T-helper 17 cell (primary cell): ENCODE measurements around the gene UBXN1. TPM values are rescaled to one million over a fixed set of nuclear protein-coding genes. Genes with fewer than 3 reads are reported as not detected.

Experiments
- ATAC-seq: fragments of 150-1000 bp; cut with Tn5 transposase; 2 replicates; pipeline ENCODE4 v1.10.0; 2021; ENCODE audit warnings: mild to moderate bottlenecking, moderate library complexity
- DNase-seq, 3 donors: peaks; one replicate each; pipeline versions ENCODE4 v3.0.0 to v3.0.0-alpha.2; 2020 to 2021
- H3K9me3 ChIP-seq: one replicate; pipeline ENCODE4 v1.7.0; 2013; ENCODE audit warnings: low read length, mild to moderate bottlenecking; ENCODE audit not compliant: control insufficient read depth, poor library complexity, severe bottlenecking
- H3K27ac Mint-ChIP-seq: one replicate; pipeline ENCODE4 v1.8.0; 2022; ENCODE audit warnings: mild to moderate bottlenecking, moderate library complexity, mixed read lengths
- H3K27me3 Mint-ChIP-seq: one replicate; pipeline ENCODE4 v1.8.0; 2022; ENCODE audit warnings: mixed read lengths
- H3K36me3 Mint-ChIP-seq: one replicate; pipeline ENCODE4 v1.8.0; 2022; ENCODE audit warnings: low read depth, mixed read lengths
- H3K4me1 Mint-ChIP-seq: one replicate; pipeline ENCODE4 v1.8.0; 2022; ENCODE audit warnings: mild to moderate bottlenecking, mixed read lengths
- H3K4me3 Mint-ChIP-seq: one replicate; pipeline ENCODE4 v1.8.0; 2022; ENCODE audit warnings: mild to moderate bottlenecking, moderate library complexity, mixed read lengths
- total RNA-seq, 4 donors: library from RNA in 2 of 4; stranded (reverse) in 2 of 4; gene quantifications; one replicate each; pipeline ENCODE4 v1.2.3 and lab custom pipeline; 2022 to 2026

UBXN1 gene, protein sequence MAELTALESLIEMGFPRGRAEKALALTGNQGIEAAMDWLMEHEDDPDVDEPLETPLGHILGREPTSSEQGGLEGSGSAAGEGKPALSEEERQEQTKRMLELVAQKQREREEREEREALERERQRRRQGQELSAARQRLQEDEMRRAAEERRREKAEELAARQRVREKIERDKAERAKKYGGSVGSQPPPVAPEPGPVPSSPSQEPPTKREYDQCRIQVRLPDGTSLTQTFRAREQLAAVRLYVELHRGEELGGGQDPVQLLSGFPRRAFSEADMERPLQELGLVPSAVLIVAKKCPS
- total RNA-seq (100 to 1,000 TPM; 195 to 203 TPM), total RNA-seq (lab: John Stamatoyannopoulos, UW) (106 to 113 reads per million in 2 donors)

DNA sequence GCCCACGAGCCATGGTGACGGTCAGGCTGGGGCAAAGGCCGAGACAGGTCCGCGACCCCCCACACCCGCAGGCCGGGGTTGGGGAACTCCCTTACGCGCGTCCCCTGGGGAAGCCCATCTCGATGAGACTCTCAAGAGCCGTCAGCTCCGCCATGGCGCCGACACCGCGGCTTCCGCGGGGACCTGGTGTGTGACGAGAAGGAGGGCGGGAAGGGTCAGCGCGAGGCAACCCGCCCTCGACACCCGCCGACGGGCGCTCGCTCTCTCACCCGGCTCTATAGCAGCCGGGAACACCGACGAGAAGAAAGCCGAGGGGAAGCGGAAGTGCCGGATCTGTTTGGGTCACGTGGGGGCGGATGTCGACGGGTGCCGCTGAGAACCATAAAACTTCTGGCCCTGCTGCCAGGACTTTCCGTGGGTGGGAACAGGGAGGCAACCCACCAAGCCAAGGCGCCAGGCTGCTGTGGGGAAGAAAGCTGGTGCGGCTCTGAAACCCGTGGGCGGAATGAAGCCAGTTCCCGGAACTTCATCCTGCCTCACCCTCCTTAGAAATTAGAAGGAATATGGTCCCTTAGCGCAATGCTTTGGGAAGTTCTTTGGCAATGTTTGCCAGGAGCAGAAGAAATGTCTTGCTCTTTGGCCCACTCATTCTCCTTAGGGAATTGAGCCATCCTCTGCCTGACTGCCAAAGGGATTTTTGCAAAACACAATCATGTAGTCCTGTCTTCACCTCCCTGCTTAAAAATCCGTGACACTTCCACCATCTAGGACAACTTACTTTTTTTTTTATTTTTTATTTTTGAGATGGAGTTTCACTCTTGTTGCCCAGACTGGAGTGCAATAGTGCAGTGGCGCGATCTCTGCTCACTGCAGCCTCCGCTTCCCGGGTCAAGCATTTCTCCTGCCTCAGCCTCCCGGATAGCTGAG, at the start of gene UBXN1:
Gene UBXN1 (minus strand): TSS at position 304 of the 927 bp plus-strand sequence. CDS start 150 bp downstream, at position 154.
- no peaks in the 10 kb centered on the region for H3K9me3 ChIP-seq
- H3K27me3 Mint-ChIP-seq = no peaks in the 10 kb centered on the region
- H3K4me3 Mint-ChIP-seq = peak within 1 kb of the TSS; percentile 91
- peaks cover 5% of the 10 kb centered on the region for H3K36me3 Mint-ChIP-seq
- DNase-seq (peak; percentile 64 to 75 (median 69)), ATAC-seq (peak; percentile 84)
- peaks cover 31% of the 10 kb centered on the region for H3K4me1 Mint-ChIP-seq
- peak within 1 kb of the TSS; percentile 97 for H3K27ac Mint-ChIP-seq

- peaks cover 40% of the 10 kb centered on the region for H3K4me1 Mint-ChIP-seq
- H3K4me3 Mint-ChIP-seq = peak within 1 kb of the TSS; percentile 96
Observed at GRCh38 chr11:62728171-62728988, 49.5 kb upstream of the UBXN1 start, which contains the start of gene TTC9C. TTC9C (plus strand) TSS chr11:62728486; CDS start chr11:62728849, 363 bp downstream.

DNA sequence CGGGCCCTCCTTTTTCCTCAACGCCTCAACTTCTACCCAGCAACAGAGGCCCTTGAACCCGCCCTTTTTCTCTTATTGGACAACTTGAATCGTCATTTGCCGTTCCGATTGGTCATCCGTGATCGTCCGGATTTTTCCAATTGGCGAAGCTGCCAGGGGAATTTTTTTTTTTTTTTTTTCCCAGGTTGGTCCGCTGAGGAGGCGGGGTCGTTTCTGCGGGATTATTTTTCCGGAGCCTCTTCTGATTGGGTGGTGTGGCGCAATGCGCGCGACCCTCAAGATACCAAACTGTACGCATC, 48.9 kb upstream of the UBXN1 start:
- ATAC-seq (peak; percentile 67), DNase-seq (peak; percentile 60 to 77 (median 70))
- H3K27ac Mint-ChIP-seq = peak overlapping the region; percentile 98
- H3K4me3 Mint-ChIP-seq = peak overlapping the region; percentile 96
- H3K36me3 Mint-ChIP-seq = peaks cover 7% of the 10 kb centered on the region
- H3K9me3 ChIP-seq = no peaks in the 10 kb centered on the region
- H3K27me3 Mint-ChIP-seq = no peaks in the 10 kb centered on the region
- H3K4me1 Mint-ChIP-seq = peaks cover 35% of the 10 kb centered on the region

More at GRCh38 chr11:62728171-62728988, 49.5 kb upstream of the UBXN1 start, which contains the start of gene TTC9C:
- no peaks in the 10 kb centered on the region for H3K9me3 ChIP-seq
- DNase-seq (peak; percentile 65 to 73 (median 73)), ATAC-seq (peak; percentile 43)
- Mint-ChIP-seq H3K36me3 (peaks cover 7% of the 10 kb centered on the region), H3K27ac (peak within 1 kb of the TSS; percentile 98), H3K27me3 (no peaks in the 10 kb centered on the region)

DNA sequence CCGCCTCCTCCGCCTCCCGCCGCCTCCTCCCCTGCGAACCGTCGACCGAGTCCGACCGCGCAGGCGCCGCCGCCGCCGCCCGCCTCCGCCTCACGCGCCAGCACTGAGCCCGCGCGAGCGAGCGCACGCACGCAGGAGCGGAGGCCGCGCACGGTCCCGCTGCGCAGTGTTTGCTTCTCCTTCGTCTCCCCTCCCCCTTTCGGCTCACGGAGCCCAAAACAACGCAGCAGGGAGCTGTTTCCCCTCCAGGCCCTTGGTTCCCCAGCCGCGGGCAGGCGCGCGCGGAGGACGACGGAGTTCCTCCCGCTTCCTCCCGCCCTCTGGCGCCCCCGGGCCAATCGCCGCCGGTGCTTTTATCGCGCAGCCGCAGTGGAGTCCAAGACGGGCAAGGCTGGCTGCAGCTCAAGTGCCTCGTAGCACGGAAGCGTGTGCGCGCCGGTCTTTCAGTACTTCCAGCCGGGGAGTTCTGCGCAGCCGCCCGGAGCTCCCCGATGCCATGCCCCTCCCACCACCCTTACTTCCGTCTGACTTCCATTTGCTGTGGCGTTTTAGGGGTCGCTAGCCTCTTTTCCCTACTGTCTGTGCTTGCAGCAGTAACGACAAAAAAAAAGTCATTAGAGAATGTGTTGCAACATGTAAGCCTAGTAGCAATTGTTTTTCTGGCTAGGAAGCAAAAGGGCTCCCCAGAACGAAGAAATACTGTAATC, 48.4 kb upstream of the UBXN1 start, which contains the start of gene HNRNPUL2:
Gene HNRNPUL2 (minus strand): TSS at position 293 of the 707 bp plus-strand sequence. CDS start 301 bp downstream, outside the sequence.
- H3K9me3 ChIP-seq = no peaks in the 10 kb centered on the region
- Mint-ChIP-seq H3K4me3 (peak within 1 kb of the TSS; percentile 96), H3K36me3 (peaks cover 7% of the 10 kb centered on the region), H3K4me1 (peaks cover 35% of the 10 kb centered on the region), H3K27ac (peak within 1 kb of the TSS; percentile 98), H3K27me3 (no peaks in the 10 kb centered on the region)
- DNase-seq (peak; percentile 98 to 99 (median 99)), ATAC-seq (peak; percentile 84)

DNA sequence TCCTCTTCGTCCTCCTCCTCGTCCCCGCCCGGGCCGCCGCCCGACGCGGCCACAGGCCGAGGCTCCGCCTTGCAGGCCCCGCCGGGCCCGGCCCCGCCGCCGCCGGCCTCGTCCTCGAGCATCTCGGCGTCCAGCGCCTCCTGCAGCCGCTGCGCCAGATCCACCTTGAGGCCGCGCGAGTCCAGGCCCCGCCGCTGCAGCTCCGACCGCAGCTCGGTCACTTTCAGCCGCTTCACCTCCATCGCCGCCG, 48.0 kb upstream of the UBXN1 start:
- Mint-ChIP-seq H3K27ac (peak overlapping the region; percentile 98), H3K4me1 (peaks cover 35% of the 10 kb centered on the region), H3K4me3 (peak overlapping the region; percentile 96), H3K27me3 (no peaks in the 10 kb centered on the region), H3K36me3 (peaks cover 7% of the 10 kb centered on the region)
- ATAC-seq (peak; percentile 1), DNase-seq (no peak)
- no peaks in the 10 kb centered on the region for H3K9me3 ChIP-seq

DNA sequence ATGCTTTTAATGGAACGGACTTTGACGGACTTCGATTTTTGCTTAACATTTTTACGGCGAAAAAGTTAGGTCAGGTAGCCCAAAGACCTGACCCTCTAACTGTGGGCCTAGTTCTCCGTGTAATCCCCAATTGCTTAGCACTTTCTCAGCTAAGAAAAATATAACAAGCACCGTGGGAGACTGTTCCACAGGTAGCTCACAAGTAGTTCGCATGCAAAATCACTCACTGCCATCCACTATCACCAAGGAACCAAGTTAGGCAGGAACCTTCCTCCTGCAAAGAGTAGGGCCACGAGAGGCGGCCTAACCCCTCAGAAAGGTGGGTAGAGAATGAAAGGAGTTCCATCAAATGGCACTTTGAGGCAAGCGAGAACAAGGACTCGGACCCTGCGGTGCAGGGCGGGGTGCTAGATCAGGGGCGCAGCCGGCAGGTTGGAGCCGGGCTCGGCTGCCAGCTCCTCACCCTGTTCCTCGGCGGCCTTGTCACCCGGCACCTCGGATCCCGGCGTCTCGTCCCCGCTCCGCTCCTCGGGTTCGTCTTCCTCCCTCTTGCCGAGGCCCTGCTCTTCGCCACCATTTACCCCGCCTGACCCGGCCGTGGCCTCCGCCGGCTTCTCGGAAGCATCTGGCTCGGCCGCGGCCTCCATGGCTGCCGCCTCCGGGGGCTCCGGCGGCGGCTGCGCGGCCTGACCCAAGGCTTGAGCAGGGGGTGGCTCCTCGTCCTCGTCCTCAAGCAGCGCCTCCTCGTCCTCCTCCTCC, 47.5 kb upstream of the UBXN1 start:
- no peak for ATAC-seq

DNA sequence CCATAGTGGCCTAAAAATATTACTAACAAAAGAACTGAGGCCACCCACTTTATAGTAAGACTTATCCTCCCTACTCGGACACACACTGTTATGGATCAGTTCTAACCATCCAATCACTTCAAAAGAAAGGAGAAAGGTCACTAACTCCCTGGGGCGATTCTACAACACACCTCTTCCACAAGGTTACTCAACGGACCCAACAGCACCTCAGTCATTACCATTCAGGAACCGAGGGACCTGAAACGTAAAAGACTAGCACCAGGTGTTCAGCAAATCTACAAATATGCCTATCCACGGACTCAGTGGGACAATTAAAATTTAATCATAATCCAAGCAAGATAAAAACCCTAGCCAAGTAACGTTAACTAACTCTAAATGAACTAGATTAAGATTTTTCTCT, 46.8 kb upstream of the UBXN1 start:
- no peaks in the 10 kb centered on the region for H3K9me3 ChIP-seq
- H3K27ac Mint-ChIP-seq = peak overlapping the region; percentile 98
- DNase-seq = no peak
- H3K27me3 Mint-ChIP-seq = no peaks in the 10 kb centered on the region
- H3K36me3 Mint-ChIP-seq = peaks cover 7% of the 10 kb centered on the region
- H3K4me3 Mint-ChIP-seq = peak overlapping the region; percentile 96
- H3K4me1 Mint-ChIP-seq = peaks cover 33% of the 10 kb centered on the region
- ATAC-seq = no peak

More for the DNA sequence above, 47.5 kb upstream of the UBXN1 start:
- Mint-ChIP-seq H3K36me3 (peaks cover 7% of the 10 kb centered on the region), H3K4me3 (peak overlapping the region; percentile 96), H3K27me3 (no peaks in the 10 kb centered on the region), H3K27ac (peak overlapping the region; percentile 98), H3K4me1 (peaks cover 35% of the 10 kb centered on the region)
- DNase-seq = no peak
- no peaks in the 10 kb centered on the region for H3K9me3 ChIP-seq

GRCh38 chr11:62724171-62724570, 45.3 kb upstream of the UBXN1 start:
- Mint-ChIP-seq H3K4me3 (peak overlapping the region; percentile 96), H3K36me3 (peaks cover 9% of the 10 kb centered on the region), H3K4me1 (peaks cover 32% of the 10 kb centered on the region), H3K27ac (peak overlapping the region; percentile 98), H3K27me3 (no peaks in the 10 kb centered on the region)
- no peak for ATAC-seq
- no peaks in the 10 kb centered on the region for H3K9me3 ChIP-seq
- DNase-seq = no peak

GRCh38 chr11:62721994-62722393, 43.1 kb upstream of the UBXN1 start:
- H3K36me3 Mint-ChIP-seq = peaks cover 6% of the 10 kb centered on the region
- peak overlapping the region; percentile 98 for H3K27ac Mint-ChIP-seq
- H3K4me1 Mint-ChIP-seq = peaks cover 32% of the 10 kb centered on the region
- DNase-seq (no peak), ATAC-seq (no peak)
- H3K9me3 ChIP-seq = no peaks in the 10 kb centered on the region
- no peak overlapping the region for H3K4me3 Mint-ChIP-seq
- H3K27me3 Mint-ChIP-seq = no peaks in the 10 kb centered on the region

- Mint-ChIP-seq H3K27me3 (no peaks in the 10 kb centered on the region), H3K4me3 (no peak overlapping the region), H3K36me3 (peaks cover 6% of the 10 kb centered on the region), H3K4me1 (peaks cover 28% of the 10 kb centered on the region), H3K27ac (peak overlapping the region; percentile 39)
- DNase-seq (no peak), ATAC-seq (no peak)
- no peaks in the 10 kb centered on the region for H3K9me3 ChIP-seq
Observed at GRCh38 chr11:62719302-62719978, 40.6 kb upstream of the UBXN1 start.

GRCh38 chr11:62716816-62717215, 37.9 kb upstream of the UBXN1 start:
- peaks cover 32% of the 10 kb centered on the region for H3K4me1 Mint-ChIP-seq
- H3K4me3 Mint-ChIP-seq = no peak overlapping the region
- DNase-seq = no peak
- peak overlapping the region; percentile 62 for H3K27ac Mint-ChIP-seq
- H3K9me3 ChIP-seq = no peaks in the 10 kb centered on the region
- H3K36me3 Mint-ChIP-seq = peaks cover 3% of the 10 kb centered on the region
- H3K27me3 Mint-ChIP-seq = no peaks in the 10 kb centered on the region
- no peak for ATAC-seq
